Measurements from ENCODE around the gene RAET1E. TPM values are rescaled to one million over a fixed set of nuclear protein-coding genes. Genes with fewer than 3 reads are reported as not detected.

RAET1E gene
- total RNA-seq, 1 experiment from 2014 or later: not detected

DNA sequence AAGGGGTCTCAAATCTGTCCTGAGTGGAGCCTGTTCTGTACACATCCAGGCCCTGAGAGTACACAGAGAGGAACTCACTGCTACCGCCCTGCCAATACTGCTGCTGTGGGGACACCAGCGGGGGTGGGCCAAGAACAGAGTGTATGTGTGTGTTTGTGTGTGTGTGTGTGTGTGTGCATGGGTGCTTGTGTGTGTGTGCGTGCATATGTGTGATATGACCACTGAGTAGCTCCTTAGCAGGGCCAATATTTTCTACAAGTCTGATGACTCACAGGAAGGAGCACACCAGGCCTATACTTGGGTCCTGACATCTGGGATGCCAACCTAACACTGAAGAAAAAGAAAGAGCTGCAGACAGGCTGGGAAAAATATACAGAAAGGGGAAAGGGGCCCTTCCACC is 1.4 kb downstream of the RAET1E start:
- H4K5ac ChIP-seq (ENCODE audit: insufficient read length, low read depth, low read length): no peak overlapping the region
- H3K56ac ChIP-seq (ENCODE audit: insufficient read length, low read depth, low read length): no peak overlapping the region
- no peaks in the 10 kb centered on the region for H3K9me3 ChIP-seq (ENCODE audit: control insufficient read depth, low read depth, low read length)
- H3K27ac ChIP-seq (ENCODE audit: insufficient read length, low read depth, low read length): no peak overlapping the region
- no peak overlapping the region for H3K14ac ChIP-seq (ENCODE audit: insufficient read depth, low read length)
- no peak for TF ChIP-seq CTCF (conservative IDR thresholded peaks at IDR 0.05)
- Mint-ChIP-seq H3K27me3 (ENCODE audit: low read depth) (peaks cover 48% of the 10 kb centered on the region), H3K27ac (peak overlapping the region in 1 of 3 experiments; percentile 71; a peak in 1 of 7 replicates), H3K4me3 (no peak overlapping the region), H3K4me1 (peaks cover 0 to 9% of the 10 kb centered on the region in 2 experiments; a peak in 3 of 4 replicates), H3K9me3 (no peaks in the 10 kb centered on the region), H3K36me3 (ENCODE audit: insufficient read depth in 1 of 3, low read depth in 3 of 3) (no peaks in the 10 kb centered on the region)
- H2BK15ac ChIP-seq (ENCODE audit: low read depth, low read length): no peak overlapping the region
- no peaks in the 10 kb centered on the region; the same call in 1 of the 2 replicates for H3K27me3 ChIP-seq (ENCODE audit: insufficient read depth, low read length)
- H3K4me1 ChIP-seq (ENCODE audit: insufficient read depth, low read length): no peaks in the 10 kb centered on the region; the same call in 1 of the 2 replicates
- H2BK5ac ChIP-seq (ENCODE audit: insufficient read length, low read length): no peak overlapping the region
- H3K79me2 ChIP-seq (ENCODE audit: insufficient read depth, low read length): no peaks in the 10 kb centered on the region
- H3K23ac ChIP-seq (ENCODE audit: insufficient read length, low read depth, low read length): no peak overlapping the region
- H4K91ac ChIP-seq (ENCODE audit: insufficient read length, low read depth, low read length): no peak overlapping the region
- H3K9ac ChIP-seq (ENCODE audit: extremely low read depth, insufficient read length, low read length): no peak overlapping the region
- WGBS (ENCODE audit: extremely low coverage, insufficient read length, low lambda C conversion rate): no CpG with 5 or more reads among the region's 3 CpGs
- H3K23me2 ChIP-seq (ENCODE audit: insufficient read length, low read depth, low read length, poor library complexity, severe bottlenecking): no peaks in the 10 kb centered on the region
- no peaks in the 10 kb centered on the region for H3K79me1 ChIP-seq (ENCODE audit: insufficient read depth, low read depth, low read length, poor library complexity, severe bottlenecking)
- no peak for DNase-seq
- H2BK20ac ChIP-seq (ENCODE audit: low read depth, low read length, poor library complexity, severe bottlenecking): no peak overlapping the region
- no peak overlapping the region for H2BK12ac ChIP-seq (ENCODE audit: insufficient read length, low read depth, low read length)
- no peak overlapping the region for H3T11ph ChIP-seq (ENCODE audit: low read length)
- H3K4me2 ChIP-seq (ENCODE audit: insufficient read depth, insufficient read length, low read length): no peak overlapping the region
- H2BK120ac ChIP-seq (ENCODE audit: low read depth, low read length, poor library complexity, severe bottlenecking): no peak overlapping the region
- no peak overlapping the region for H2AFZ ChIP-seq (ENCODE audit: low read length)
- no peaks in the 10 kb centered on the region for H4K20me1 ChIP-seq (ENCODE audit: control insufficient read depth, insufficient read depth, insufficient read length)
- no peak overlapping the region for H2AK5ac ChIP-seq (ENCODE audit: insufficient read length, low read length)
- no peak overlapping the region for H3K18ac ChIP-seq (ENCODE audit: insufficient read length, low read depth, low read length)
- H3K4ac ChIP-seq (ENCODE audit: low read depth, low read length): no peak overlapping the region
- H4K8ac ChIP-seq (replicated peaks; ENCODE audit: insufficient read length, low read depth, low read length): no peak overlapping the region
